Activated CD8-positive, alpha-beta T cell treated with anti-CD3 and anti-CD28 coated beads for 36 hours (primary cell): ENCODE results near the gene ATP13A5. TPM values are rescaled to one million over a fixed set of nuclear protein-coding genes. Genes with fewer than 3 reads are reported as not detected.

Experiments
- ATAC-seq: fragments of 200-7000 bp; cut with Tn5 transposase; one replicate; pipeline ENCODE4 v1.10.0; 2021; ENCODE audit warnings: mild to moderate bottlenecking, moderate library complexity
- CTCF ChIA-PET: fragments of 350-600 bp; sonication (Branson Sonifier 250); formaldehyde crosslinking; loops from one replicate; lab custom pipeline; 2021; ENCODE audit warnings: antibody characterized with exemption; lab: Charles Lee
- POLR2A ChIA-PET: fragments of 350-600 bp; sonication (Branson Sonifier 250); formaldehyde crosslinking; loops from one replicate; lab custom pipeline; 2021; ENCODE audit warnings: antibody characterized with exemption; lab: Charles Lee
- DNase-seq: peaks from one replicate; pipeline ENCODE4 v3.0.0-alpha.2; 2020
- H3K27ac Mint-ChIP-seq: one replicate; pipeline ENCODE4 v1.8.0; 2021; ENCODE audit warnings: mild to moderate bottlenecking, mixed read lengths
- H3K27me3 Mint-ChIP-seq: one replicate; pipeline ENCODE4 v1.8.0; 2021; ENCODE audit warnings: mixed read lengths
- H3K36me3 Mint-ChIP-seq: one replicate; pipeline ENCODE4 v1.8.0; 2021; ENCODE audit warnings: low read depth, mixed read lengths
- H3K4me1 Mint-ChIP-seq: one replicate; pipeline ENCODE4 v1.8.0; 2021; ENCODE audit warnings: low read depth, mixed read lengths
- H3K4me3 Mint-ChIP-seq: one replicate; pipeline ENCODE4 v1.8.0; 2021; ENCODE audit warnings: mild to moderate bottlenecking, moderate library complexity, mixed read lengths
- H3K9me3 Mint-ChIP-seq: one replicate; pipeline ENCODE4 v1.8.0; 2021; ENCODE audit warnings: mixed read lengths
- intact Hi-C: fragments of 100-400 bp; cut with micrococcal nuclease; formaldehyde crosslinking; loops from one replicate; pipeline ENCODE4 v1.10.0; 2022
- total RNA-seq, 2 experiments: library from RNA; stranded (reverse); gene quantifications; one replicate each; pipeline ENCODE4 v1.2.3, GENCODE V29; 2021
- TF ChIP-seq, protein P1 (sequence below): fragments of 200-600 bp; IDR thresholded peaks from one replicate; pipeline ENCODE4 v1.8.0; 2022; ENCODE audit warnings: antibody characterized with exemption, mild to moderate bottlenecking

The ATP13A5 gene
- total RNA-seq, 2 experiments from 2014 or later, result not detected

DNA sequence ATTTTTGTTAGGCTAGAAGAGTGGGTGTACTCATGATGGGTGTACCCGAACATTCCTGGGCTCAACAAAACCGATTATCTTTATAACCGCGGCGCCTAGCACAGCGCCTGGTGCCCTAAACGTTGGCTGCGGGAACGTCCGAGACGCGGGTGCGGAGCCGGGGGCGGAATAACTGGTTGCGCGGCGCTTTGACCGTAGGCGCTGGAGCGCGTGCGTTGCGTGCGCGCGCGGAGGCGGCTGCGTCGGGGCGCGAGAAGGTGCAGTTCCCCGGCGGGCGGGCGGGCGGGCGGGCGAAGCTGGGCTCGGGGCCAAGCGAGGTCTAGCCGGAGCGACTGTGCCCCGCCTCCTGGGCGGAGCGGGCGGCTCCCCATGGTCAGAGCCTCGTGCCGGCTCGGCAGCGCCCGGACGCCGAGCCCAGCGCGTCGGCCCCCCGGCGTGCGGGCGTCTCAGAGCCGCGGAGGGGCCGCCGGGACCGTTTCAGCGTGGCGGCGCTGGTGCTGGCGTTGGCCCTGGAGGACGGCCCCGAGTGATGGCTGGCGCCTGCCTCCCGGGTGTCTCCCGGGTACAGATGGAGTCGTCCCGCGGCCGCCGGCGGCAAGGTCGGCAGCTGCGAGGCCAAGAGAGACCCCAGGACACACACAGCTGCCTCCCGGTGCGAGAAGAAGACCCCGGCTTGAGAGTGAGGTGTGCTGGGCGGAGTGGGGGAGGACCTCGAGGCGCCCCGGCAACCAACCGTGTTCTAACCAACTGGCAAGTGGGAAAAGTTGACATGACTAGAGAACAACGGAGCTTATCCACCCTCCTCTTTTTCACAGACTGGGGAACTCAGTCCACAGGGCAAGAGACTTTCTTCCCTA, 137.5 kb downstream of the ATP13A5 start, which contains the start of gene PLAAT1:
Gene PLAAT1 (plus strand): TSS at position 373 of the 857 bp plus-strand sequence. CDS start 14,429 bp downstream, outside the sequence.
- H3K27ac Mint-ChIP-seq, result no peak within 1 kb of the TSS
- DNase-seq, result peak; percentile 31
- peak within 1 kb of the TSS; percentile 25 for H3K4me3 Mint-ChIP-seq
- peak; percentile 83 for ATAC-seq
- no peaks in the 10 kb centered on the region for H3K9me3 Mint-ChIP-seq
- ChIA-PET CTCF (interaction anchor here (0.6 kb wide), 1 partner anchor 929 kb away, joined by 3 read pairs; no protein-coding TSS in a partner anchor), POLR2A (no interaction called here)
- H3K4me1 Mint-ChIP-seq, result peaks cover 3% of the 10 kb centered on the region
- intact Hi-C loops, result no loop called here
- peaks cover 28% of the 10 kb centered on the region for H3K27me3 Mint-ChIP-seq
- TF ChIP-seq, protein P1, sequence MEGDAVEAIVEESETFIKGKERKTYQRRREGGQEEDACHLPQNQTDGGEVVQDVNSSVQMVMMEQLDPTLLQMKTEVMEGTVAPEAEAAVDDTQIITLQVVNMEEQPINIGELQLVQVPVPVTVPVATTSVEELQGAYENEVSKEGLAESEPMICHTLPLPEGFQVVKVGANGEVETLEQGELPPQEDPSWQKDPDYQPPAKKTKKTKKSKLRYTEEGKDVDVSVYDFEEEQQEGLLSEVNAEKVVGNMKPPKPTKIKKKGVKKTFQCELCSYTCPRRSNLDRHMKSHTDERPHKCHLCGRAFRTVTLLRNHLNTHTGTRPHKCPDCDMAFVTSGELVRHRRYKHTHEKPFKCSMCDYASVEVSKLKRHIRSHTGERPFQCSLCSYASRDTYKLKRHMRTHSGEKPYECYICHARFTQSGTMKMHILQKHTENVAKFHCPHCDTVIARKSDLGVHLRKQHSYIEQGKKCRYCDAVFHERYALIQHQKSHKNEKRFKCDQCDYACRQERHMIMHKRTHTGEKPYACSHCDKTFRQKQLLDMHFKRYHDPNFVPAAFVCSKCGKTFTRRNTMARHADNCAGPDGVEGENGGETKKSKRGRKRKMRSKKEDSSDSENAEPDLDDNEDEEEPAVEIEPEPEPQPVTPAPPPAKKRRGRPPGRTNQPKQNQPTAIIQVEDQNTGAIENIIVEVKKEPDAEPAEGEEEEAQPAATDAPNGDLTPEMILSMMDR, result no peak
- no peaks in the 10 kb centered on the region for H3K36me3 Mint-ChIP-seq

DNA sequence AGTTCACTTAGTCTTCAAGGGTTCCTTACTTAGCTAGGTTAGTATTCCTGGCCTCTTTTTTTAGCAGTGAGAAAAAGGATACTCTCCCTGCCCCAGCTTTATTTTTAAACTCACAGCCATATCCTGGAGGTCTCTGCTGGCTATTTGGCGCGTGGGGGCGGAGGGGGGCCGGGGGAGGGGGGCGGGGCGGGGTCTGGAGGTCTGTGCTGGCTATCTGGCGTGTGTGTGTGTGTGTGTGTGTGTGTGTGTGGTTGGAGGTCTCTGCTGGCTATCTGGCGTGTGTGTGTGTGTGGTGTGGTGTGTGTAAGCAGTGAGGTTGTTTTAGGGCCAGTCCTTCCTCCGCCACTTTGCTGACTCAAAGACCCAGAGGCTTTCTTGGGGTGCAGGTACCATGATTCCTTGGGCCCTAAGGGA, 138.1 kb downstream of the ATP13A5 start:
- CTCF ChIA-PET, result no interaction called here
- POLR2A ChIA-PET, result no interaction called here
- intact Hi-C loops, result no loop called here
- DNase-seq (no peak), ATAC-seq (no peak)
- no peaks in the 10 kb centered on the region for H3K9me3 Mint-ChIP-seq
- H3K4me3 Mint-ChIP-seq, result peak overlapping the region; percentile 25
- H3K36me3 Mint-ChIP-seq, result no peaks in the 10 kb centered on the region
- H3K4me1 Mint-ChIP-seq, result peaks cover 3% of the 10 kb centered on the region
- TF ChIP-seq, protein P1, result no peak
- H3K27me3 Mint-ChIP-seq, result peaks cover 28% of the 10 kb centered on the region
- H3K27ac Mint-ChIP-seq, result no peak overlapping the region

DNA sequence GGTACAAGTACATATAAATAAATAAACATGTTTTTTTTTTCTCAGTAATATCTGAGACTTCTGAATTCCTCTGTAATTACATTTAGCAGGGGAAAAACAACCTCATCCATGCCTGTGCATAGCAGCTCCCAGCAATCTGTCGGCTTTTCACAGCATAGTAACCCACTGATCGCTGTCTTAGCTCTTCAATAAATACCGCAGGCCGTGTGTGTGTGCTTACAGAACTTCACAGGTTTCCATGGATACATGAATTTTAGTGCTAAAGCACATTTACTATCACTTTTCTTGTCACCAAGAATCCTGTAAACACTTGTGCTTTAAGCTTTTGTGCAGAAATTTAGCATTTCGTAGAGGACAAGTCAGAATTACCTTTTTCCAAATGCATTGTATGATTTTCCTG, 141.5 kb downstream of the ATP13A5 start:
- H3K36me3 Mint-ChIP-seq, result no peaks in the 10 kb centered on the region
- H3K9me3 Mint-ChIP-seq, result no peaks in the 10 kb centered on the region
- POLR2A ChIA-PET, result no interaction called here
- H3K4me1 Mint-ChIP-seq, result peaks cover 3% of the 10 kb centered on the region
- no peak for ATAC-seq
- TF ChIP-seq, protein P1, result no peak
- intact Hi-C loops, result no loop called here
- no peak overlapping the region for H3K27ac Mint-ChIP-seq
- CTCF ChIA-PET, result no interaction called here
- H3K4me3 Mint-ChIP-seq, result no peak overlapping the region
- H3K27me3 Mint-ChIP-seq, result peaks cover 18% of the 10 kb centered on the region
- DNase-seq, result no peak

DNA sequence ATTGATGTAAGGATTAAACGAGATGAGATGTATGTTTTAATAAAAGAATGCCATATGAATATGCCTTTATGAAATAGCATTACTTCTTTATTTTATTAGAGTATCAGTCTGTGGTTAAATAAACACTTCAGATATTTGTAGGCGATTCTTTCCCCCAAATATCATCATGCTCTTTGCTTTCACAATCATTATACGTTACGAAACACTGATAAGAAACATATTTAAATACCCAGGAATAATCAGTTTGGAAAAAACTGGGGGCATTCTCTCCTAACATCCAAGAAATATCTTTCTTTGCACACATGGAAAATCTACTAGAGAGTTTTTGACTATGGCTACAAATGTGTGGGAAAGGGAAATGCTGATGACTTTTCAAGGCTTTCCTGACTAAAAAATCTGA, 142.0 kb downstream of the ATP13A5 start:
- ATAC-seq, result no peak
- Mint-ChIP-seq H3K4me3 (no peak overlapping the region), H3K27ac (no peak overlapping the region), H3K36me3 (no peaks in the 10 kb centered on the region), H3K27me3 (peaks cover 15% of the 10 kb centered on the region), H3K4me1 (peaks cover 3% of the 10 kb centered on the region), H3K9me3 (no peaks in the 10 kb centered on the region)
- TF ChIP-seq, protein P1, result no peak
- ChIA-PET CTCF (no interaction called here), POLR2A (no interaction called here)
- DNase-seq, result no peak
- intact Hi-C loops, result no loop called here

DNA sequence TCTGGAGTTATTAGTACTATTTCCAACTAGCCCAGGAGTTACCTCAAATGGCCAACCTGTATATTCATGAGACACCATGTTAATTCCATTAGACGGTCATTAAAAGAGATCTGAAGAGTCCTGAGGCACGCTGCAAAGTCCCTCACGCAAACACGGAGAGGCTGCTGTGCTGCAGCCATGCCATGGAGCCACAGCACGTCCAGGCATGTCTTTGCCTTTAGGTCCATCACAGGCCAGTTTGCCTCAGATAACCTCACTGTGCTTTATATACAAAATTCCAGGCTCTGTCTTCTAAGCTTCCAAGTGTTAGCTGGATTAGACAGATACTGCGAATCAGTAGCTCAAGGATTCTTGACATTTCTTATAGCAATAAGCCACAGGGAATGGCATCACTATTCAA, 147.4 kb downstream of the ATP13A5 start:
- intact Hi-C loops, result no loop called here
- POLR2A ChIA-PET, result no interaction called here
- Mint-ChIP-seq H3K27ac (no peak overlapping the region), H3K4me1 (no peaks in the 10 kb centered on the region), H3K4me3 (no peak overlapping the region), H3K36me3 (no peaks in the 10 kb centered on the region), H3K9me3 (no peaks in the 10 kb centered on the region), H3K27me3 (peaks cover 6% of the 10 kb centered on the region)
- TF ChIP-seq, protein P1, result no peak
- CTCF ChIA-PET, result no interaction called here
- DNase-seq, result no peak
- no peak for ATAC-seq
